ENCODE data around the gene BAIAP2L1.

Gene BAIAP2L1

DNA sequence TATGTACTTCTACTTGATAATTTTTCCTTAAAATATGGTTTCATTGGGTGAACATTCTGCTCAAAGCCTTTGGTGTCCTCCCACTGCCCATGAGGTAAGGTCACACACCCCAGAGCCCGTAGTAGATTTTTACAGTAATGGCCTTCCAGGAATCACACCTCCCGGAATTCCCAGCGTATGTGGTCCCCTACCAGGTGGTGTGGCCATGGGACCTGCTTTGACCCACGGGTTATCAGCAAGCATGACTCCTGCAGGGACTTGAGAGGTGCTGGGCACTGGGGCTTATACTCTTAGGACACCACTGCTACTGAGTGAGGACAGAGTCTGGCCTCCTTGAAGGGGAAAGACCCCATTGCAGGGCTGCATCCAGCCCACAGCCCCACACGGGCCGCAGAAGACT is 42.2 kb downstream of the BAIAP2L1 start:
- DNase-seq, result no peak

DNA sequence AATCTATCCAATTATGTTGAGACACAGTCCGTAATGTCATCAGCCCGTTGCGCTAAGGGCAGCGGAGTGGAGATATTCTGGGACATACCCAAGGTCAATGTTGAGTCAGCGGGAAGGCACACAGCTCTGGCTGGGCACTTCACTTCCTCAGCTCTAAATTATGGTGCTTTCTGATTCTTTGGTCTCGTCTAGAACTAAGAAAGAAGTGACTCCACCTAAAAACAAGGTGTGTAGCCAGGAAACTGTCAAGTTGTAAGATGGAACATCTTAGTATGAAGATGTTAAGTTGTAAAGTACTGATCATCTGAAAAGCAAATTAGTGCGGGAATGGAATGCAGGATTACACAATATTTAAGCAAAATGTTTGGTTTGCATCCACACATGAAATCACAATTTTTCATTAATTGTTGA is 43.1 kb downstream of the BAIAP2L1 start:
- no peak for DNase-seq

DNA sequence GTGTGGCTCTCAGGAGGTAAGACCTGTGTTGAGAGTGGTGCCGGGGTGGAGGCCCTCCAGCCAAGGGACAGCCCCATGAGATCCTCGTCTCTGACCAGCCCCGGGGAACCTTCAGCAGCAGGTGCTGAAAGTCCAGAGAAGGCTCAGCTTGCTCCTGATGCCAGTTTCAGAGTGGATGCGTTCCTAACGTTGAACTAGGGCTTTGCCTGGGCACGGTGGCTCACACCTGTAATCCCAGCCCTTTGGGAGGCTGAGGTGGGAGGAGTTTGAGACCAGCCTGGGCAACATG is 45.7 kb downstream of the BAIAP2L1 start:
- DNase-seq, result no peak

DNA sequence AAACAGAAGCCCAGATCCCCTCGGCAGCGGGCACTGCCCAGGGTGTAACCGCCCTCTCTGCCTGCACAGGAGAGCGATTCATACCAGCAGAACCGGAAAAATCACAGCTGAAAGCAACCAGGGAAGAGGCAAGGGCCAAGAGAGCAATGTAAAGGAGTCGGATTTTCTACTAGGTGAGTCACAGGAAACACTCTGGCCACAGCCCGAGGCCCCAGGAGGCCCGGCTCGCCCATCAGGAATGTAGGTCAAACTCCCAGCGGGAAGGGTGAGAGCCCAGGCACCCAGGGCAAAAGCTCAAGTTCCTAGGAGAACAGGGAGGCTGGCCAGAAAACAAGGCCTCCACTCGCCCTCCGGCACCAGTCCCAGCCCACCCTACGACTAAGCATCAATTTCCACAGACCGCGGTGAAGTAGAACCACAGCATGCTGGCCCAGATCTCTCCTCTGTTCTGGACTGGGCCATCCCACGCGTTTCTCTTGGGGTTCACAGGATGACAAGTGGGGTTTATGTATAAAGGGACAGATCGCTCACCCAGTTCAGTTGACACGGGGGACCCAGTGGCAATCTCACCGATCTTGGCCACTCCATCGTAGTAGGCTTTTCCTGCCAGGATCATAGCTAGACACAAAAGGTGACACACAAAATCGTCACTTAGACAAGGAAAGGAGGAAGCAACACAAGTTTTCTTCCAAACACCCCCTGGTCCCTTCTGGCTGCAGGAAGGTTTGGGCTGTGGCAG is 46.2 kb downstream of the BAIAP2L1 start:
- DNase-seq, result no peak

DNA sequence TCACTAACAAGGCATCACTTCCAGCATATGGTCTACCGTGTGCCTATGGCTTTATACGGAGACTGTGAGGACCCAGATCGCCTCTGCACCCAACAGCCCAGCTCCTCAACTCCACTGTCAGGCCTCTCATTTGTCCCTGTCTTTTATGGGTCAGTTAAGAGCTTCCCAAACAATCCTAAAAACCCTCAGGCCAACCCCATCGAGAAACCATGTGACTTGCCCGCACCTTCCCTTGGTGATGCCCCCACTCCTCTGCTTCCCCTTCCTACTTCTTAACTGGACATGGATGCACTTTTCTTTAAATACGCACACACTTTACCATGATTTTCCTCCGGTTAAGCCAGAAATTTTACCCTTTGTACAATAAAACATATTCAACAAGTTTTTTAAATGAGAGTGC is 46.8 kb downstream of the BAIAP2L1 start:
- no peak for DNase-seq

DNA sequence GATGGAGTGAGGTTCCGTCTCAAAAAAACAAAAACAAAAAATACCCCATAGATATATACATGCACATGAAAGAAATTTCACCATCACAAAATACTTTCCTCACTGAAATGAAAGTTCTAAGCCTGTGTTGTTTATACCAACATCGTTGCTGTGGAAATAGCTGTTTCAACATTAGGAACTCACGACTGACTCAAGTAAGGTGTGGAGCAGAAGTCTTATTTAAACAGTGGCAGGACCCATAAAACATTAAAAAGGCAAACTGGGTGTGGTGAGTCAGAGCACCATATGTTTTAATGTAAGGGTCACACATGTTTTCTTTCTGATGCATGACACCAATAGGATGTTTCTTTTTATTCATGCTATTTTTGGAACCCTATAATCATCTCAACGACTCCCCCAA is 48.3 kb downstream of the BAIAP2L1 start:
- DNase-seq, result no peak

DNA sequence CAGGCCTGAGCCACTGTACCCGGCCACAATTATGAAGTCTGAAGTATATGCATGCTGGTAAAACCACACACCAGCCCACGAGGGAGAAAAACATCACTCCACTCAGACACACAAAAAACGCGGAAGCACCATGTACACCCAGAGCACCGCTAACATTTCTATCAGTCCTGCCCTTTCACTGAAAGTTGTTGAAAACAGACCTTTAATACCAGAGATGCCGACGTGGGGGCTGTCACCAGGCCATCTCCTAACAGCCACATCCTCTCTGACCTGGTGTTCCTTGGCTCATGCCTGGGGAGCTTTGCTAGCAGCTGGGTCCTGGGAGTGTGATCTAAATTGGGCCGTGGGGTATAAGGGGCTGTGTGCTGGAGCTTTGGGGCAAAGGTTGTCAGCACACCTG is 49.8 kb downstream of the BAIAP2L1 start:
- no peak for DNase-seq

DNA sequence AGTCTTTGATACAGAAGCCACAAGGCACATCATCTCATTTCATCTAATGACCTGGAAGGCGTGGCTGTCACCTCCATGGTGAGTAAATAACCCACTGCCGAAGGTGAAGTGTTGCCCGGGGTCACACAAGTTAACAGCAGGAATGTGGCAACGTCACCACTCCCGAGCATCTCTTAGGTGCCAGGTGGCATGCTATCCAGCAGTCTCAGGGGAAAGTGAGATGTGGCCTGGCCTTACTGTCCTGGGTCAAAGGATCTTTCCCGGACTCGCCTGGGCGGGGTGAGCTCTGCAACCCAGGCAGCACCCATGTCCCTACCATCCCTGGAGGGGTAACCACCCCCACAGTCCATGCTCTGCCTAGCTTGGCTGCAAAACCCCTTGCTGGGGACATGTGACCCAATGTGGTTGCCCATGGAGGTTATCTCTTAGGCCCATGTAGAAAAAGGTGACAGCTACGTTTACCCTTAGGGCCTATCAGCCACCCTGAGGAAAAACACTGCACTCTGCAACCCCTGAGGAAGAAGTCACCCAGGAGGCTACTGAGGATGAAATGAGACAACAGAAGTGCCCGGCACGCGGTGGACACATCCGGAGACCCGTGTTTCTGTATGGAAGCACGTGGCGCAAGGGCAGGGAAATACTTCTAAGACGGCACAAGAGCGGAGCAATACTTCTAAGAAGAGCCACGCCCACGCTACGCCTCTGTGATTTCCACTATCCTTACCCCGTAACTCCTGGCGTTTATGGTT is 52.0 kb downstream of the BAIAP2L1 start:
- no peak for DNase-seq

DNA sequence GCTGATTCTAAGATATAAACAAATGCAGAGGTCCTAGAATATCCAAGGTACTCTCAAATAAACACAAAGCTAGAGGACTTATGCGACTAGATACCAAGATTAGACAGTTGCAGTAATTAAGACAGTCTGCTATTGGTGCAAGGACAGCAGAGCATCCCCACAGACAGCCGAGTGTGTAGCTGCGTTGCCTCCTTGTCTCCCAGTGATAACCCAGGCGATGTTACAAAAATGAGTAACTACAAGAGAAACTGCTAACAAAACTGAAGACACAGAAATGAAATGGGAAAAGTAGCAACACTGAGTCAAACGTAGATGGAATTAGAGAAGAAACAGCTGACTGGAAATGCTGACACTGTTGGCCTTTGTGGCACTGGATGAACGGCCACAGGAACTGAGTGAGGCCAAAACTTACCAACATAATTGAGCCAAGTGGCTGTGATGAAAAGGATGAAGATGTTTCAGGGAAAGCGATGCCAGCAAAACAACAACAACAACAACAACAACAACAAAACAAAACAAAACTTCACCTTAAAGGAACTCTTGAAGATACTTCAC is 54.3 kb downstream of the BAIAP2L1 start:
- no peak for DNase-seq

DNA sequence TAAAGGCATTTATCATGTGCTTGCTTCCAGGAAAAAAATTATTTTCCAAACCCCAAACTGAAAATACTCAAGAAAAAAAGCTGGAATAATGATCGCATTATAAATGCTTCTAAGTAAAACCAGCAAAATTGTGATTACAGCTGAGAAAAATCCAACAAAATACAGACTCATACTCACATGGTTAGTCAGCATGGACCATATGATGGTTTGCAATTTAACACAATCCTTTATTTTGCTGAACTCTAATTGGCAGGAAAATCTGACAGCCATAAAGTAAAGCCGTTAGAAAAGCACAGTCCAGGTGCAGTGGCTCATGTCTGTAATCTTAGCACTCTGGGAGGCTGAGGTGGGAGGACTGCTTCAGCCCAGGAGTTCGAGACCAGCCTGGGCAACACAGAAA is 59.8 kb downstream of the BAIAP2L1 start:
- no peak for DNase-seq

DNA sequence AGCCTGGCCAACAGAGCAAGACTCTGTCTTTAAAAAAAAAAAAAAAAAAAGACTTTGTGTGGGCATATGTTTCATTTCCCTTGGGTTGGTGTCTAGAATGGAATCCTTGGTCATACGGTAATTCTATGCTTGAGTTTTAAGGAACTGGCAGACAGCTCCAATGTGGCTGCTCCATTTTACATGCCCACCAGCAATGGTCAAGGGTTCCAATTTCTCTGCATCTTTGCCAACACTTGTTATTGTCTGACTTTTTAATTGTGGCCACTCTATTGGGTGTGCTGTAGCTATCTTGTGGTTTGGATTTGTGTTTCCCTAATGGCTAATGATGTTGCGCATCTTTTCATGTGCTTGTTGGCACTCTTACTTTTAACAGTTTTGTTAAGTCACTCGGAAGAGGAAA is 61.8 kb downstream of the BAIAP2L1 start:
- DNase-seq, result no peak

DNA sequence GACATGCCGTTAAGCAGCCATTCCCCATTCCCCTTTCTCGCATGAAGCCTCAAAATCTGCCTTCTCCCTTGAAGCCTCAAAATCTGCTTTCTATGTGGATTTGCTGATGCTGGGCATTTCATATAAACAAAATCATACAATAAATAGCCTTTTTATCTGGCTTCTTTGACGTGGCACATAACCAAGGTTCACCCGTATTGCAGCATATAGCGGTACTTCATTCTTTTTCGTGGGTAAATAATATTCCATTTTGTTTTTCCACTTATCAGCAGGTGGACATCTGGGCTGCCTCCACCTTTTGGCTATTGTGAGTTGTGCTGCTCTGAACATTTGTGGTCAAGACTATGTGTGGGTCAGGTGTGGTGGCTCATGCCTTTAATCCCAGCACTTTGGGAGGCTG is 62.4 kb downstream of the BAIAP2L1 start:
- no peak for DNase-seq

DNA sequence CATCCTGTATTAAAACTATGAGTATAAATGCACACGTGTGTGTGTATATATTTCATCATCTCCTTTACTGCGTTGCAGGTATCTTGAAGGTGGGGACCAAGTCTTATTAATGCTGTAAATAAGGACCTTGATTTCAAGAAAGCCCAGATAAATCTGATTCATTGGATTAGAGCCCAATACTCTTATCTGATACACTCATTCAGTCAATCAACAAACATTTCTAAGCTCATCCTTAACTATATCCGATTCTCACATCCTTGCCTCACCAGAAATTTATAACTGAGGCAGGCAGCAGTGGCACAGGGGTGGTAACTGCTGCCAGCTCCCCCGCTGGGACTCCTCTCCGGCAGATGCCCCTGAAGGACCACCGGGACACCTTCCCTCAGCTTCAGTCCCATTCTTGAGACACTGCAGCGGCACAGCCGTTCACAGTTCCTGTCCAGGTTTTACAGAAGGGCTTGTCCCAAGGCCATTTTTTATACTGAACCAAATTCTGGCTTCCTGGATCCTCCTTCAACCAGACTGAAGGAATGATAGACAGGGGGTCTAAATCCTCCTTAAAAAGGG is 65.4 kb downstream of the BAIAP2L1 start:
- DNase-seq, result no peak

DNA sequence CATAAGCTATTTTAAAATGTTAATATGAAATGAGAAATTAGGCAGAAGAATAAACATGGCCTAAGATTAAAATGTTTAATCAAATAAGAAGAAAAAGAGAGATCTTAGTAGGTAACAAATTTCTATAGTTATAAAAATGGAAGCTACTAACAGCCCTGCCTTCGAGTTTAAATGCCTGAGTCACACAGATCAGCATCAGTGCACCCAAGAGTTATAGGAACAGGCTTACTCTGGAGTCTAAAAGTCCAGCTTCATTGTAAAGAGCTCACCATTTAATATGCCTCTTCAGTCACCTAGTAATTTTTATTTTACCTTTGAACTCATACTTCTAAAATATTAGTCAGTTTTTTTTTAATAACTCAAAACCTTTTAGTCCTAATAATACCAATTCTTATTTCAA is 66.8 kb downstream of the BAIAP2L1 start:
- no peak for DNase-seq

DNA sequence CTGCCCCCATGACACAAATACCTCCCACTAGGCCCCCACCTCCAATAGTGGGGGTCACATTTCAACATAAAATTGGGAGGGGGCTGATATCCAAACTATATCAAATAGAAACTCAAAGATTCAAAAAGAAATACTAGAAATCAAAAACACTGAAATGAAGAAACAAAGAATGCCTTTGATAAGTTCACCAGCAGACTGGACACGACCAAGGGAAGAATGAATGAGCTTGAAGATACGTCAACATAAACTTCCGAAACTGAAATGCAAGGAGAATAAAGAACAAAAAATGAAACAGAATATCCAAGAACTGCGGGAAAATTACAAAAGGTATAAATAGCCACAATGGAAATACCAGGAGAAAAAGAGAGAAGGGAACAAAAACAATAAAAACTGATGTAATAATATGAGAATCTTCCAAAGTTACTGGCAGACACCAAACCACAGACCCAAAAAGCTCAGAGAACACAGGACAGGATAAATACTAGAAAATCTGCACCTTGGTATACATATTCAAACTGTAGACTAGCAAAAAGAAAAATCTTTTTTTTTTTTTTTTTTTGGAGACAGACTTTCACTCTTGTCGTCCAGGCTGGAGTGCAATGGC is 69.9 kb downstream of the BAIAP2L1 start:
- DNase-seq, result no peak

DNA sequence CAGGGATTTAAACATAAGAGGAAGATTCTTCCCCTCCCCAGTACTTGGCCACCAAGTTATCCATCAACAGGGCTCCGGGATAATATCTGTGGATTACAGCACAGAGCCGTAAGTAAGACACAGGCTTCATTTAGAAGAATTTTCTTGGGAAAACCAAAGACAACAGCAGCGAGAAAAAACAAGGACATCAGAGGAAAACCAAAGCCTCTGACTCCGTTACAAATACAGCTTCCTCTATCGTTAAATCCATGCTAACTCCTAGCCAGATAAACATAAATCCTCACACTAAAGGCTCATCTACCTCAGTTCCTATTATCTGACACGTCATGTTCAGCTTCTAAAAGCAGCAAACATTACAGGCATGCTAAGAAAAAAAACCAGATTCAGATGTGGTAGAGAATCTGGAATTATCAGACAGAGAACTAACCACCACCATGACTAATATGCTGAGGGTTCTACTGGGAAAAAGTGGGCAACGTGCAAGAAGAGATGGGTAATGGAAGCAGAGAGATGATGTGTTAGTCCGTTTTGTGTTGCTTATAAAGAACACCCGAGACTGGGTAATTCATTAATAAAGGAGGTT is 71.0 kb downstream of the BAIAP2L1 start:
- DNase-seq, result no peak

DNA sequence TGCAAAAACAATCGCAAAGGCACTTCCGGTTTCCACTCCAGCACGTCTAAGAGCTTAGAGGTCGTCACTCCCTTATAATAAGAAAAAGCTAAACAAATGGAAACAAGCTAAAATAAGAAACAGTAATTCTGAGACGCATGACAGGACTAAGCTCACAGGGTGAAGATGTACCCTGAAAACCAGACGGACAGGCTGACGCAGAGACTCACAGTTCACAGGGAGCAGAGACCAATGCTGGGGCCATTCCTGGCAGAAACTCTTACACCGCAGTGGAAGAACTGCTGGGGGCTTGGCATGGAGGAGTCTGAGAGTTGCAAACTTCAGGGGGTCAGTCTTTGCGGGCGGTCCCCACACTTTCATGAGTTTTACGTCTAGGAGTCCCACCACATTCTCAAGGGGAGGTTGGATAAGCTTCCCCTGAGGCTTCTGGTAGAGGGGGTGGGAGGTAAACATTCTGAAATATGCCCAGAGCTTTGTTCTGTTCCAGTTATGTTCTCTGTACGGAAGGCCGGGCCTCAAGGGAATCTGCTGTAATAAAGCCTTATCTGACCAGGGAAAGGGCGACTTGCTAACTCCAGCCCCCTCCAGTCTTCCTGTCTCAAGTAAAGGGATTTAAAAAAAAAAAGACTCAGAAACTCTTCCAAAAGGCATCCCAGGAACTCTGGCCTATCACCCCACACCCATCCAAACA is 71.6 kb downstream of the BAIAP2L1 start:
- DNase-seq, result no peak

DNA sequence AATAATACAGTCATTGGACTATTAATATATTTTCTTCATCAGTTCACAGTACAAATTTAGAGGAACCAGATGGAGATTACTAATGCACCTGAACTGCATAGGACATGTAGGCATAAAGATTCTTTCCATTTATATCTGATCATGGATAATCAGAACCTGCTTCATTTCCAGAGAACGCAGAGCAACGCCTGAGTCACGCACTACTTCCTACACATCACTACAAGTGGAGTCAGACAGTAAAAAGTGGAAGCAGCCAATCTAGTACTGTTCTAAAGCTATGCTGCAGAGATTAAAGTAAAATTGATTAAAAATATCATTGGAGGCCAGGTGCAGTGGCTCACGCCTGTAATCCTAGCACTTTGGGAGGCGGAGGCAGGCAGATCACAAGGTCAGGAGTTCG is 76.1 kb downstream of the BAIAP2L1 start:
- peak in 1 of 51 donors; percentile 2 for DNase-seq

DNA sequence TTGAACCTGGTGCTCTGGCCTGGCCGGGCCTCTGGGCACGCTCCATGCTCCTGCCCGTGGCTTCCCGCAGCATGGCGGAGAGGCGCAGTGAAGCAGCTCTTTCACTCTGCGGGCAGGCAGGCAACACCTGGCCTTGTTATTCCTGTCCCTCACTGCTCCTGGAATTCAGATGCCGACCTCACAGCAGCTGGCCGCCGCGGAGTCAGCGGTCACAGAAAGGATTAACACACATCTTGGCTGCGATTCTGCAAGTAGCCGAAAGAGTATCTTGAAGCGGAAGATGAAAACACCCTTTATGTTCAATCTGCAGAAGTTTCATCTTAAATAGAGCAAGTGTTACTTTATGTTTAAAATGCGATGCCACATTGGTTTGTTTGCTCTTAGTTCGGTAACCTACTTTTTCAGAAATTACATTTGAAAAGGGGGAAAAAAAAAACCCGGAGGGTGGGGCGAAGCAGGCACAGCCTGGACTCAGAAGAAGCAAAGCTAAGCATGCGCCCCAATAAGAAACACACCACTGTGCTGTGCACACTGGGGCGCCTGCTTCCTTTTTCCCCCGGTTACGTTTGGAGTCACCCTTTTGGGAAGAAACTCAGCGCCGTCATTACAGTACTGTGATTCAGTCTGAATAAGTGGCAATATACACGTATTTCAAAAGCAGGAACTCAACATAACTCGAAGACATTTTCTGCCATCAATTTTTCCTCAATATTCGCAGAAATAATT is 77.1 kb downstream of the BAIAP2L1 start:
- DNase-seq, result peak in 3 of 51 donors; percentile 2 to 4 (median 3)
